ENCODE data around the gene ZNF526.
A peak's percentile ranks its signal among the peaks of the same experiment; 100 is the strongest.

ZNF526 gene

DNA sequence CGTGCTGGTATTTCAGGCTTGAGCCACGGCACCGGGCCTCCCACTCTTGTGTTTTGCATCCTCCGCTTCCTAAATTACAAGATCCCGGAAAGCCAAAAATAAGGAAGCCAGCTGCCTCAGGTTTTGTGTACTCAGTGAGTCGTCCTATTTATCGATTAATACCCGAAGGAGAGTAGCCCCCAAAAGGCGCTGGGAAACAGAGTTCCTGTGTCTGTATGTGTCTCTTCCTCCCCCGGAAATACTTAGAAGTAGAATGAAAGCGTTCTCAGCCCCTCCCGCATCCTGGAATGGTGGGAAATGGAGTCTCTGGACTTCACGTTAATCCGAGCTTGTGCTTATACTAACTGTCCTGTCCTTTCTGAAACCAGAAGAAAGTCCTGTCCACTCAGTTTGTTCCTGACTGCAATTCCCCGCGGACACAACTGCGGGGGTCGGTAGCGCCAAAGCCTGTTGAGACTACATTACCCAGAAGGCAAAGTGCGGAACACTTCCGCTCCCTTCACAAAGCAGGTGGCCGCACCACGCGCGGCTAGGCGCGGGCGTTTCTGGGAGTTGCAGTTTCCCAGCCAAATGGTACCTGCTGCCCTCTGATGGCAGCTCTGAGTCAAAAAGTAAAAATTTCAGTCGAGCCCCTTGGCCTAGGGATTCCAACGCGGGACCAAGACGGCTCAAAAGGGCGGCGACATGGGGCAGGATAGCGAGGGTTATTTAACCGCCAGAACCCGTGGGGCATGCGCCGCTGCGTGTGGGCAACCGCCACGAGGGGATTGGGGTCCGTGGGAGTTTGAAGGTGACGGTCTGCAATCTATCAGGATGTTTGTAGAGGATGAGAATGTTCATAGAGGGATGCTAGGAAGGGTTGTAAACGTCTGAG lies 24.5 kb downstream of the ZNF526 start:
- H3K4me1 ChIP-seq (ENCODE audit: control insufficient read depth, low read depth, low read length), result peaks cover 19% of the 10 kb centered on the region
- no peaks in the 10 kb centered on the region for H3K27me3 ChIP-seq (ENCODE audit: control insufficient read depth, insufficient read depth, low read length)
- H3K27ac ChIP-seq (ENCODE audit: low read length), result peak overlapping the region; percentile 5
- H3K36me3 ChIP-seq (ENCODE audit: control insufficient read depth, low read depth, low read length), result no peaks in the 10 kb centered on the region
- peak overlapping the region; percentile 14 for H3K9ac ChIP-seq (ENCODE audit: low read length)
- no peaks in the 10 kb centered on the region for H3K9me3 ChIP-seq (ENCODE audit: control insufficient read depth, low read depth, low read length)
- peak overlapping the region; percentile 72 for H3K4me3 ChIP-seq (ENCODE audit: low read length)

DNA sequence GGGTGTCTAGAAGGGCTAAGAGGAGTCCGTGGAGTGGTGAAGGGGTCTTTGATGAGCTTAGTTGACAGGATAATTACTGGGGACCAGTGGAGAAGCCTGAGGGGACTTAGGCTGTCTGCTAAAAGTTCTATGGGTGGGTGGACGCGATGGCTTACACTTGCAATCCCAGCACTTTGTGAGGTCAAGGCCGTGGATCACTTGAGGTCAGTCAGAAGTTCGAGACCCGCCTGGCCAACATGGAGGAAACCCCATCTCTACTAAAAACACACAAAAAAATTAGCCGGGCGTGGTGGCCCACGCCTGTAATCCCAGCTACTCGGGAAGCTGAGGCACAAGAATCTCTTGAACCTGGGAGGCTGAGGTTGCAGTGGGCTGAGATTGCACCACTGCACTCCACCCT lies 25.1 kb downstream of the ZNF526 start:
- Histone ChIP-seq H3K36me3 (ENCODE audit: control insufficient read depth, low read depth, low read length) (peaks cover 3% of the 10 kb centered on the region), H3K27me3 (ENCODE audit: control insufficient read depth, insufficient read depth, low read length) (no peaks in the 10 kb centered on the region), H3K9me3 (ENCODE audit: control insufficient read depth, low read depth, low read length) (no peaks in the 10 kb centered on the region), H3K4me3 (ENCODE audit: low read length) (no peak overlapping the region), H3K9ac (ENCODE audit: low read length) (no peak overlapping the region), H3K27ac (ENCODE audit: low read length) (no peak overlapping the region), H3K4me1 (ENCODE audit: control insufficient read depth, low read depth, low read length) (peaks cover 19% of the 10 kb centered on the region)

DNA sequence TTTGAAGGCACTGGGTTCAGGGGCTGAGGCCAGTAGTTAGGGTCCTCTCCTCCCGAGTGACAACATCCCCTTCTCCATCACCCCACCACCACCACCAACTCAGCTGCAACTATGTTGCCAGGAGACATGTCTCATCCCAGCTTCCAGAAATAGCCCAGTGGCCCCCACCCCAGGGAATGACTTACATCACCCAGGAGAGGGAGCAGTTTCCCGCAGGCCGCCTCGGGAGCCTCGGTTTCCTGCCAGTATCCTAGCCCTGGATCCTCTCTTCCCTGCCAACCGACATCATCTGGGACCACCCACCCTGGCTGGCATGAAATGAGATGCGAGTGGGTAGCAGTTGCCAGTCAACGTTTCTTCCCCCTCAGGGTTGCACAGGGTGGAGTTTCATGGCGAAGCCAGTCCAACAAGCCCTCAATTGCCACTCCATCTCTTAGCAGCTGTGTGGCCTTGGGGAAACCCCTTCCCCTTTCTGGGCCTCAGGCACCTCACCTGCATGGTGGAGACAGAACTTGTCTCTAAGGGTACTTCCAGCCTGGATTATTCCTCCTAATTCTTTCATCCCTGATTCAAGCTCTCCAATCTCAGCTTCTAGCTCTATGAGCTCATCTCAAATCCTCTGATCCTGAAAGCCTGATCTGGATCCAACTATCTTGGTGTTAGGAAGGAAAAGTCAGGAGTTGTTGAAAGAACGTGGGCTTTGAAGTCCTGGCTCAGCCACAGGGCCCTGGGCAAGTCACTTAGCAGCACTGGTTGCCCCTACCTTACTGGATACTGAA lies 26.2 kb downstream of the ZNF526 start:
- no peak overlapping the region for H3K4me3 ChIP-seq (ENCODE audit: low read length)
- no peaks in the 10 kb centered on the region for H3K27me3 ChIP-seq (ENCODE audit: control insufficient read depth, insufficient read depth, low read length)
- H3K27ac ChIP-seq (ENCODE audit: low read length), result no peak overlapping the region
- peaks cover 3% of the 10 kb centered on the region for H3K36me3 ChIP-seq (ENCODE audit: control insufficient read depth, low read depth, low read length)
- no peak overlapping the region for H3K9ac ChIP-seq (ENCODE audit: low read length)
- H3K4me1 ChIP-seq (ENCODE audit: control insufficient read depth, low read depth, low read length), result peaks cover 16% of the 10 kb centered on the region
- H3K9me3 ChIP-seq (ENCODE audit: control insufficient read depth, low read depth, low read length), result no peaks in the 10 kb centered on the region

DNA sequence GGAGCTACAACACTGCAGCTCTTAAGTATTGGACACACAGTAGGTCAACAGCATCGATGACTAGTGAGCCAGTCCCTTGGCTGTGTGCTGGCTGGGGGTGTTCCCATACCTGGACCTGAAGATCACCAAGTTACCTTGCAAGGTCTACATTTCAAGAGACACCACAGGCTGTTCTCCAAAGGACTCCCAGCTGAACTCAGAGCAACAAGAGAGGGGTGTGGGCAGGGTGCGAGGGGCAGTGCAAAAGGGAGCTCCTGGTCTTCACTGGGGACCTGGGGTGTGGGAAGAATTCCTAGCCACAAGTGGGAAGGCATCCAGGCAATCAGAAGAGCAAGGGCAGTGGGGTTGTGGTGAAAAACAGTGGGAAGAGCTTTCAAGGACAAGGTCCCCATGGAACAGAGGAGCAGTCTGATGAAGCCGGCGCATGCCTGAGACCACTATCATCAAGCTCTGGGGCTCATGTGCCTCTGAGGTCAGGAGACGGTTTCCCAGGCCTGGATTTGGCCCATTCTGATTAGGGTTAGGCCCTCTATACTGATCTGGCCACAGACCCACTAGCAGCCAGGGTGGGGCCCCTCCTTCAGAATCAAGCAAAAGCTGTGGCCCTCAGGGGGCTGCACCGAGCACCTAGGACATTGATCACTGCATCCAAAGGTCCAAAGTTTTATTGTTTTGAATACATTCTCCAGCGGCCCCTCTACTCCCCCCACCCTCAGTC lies 27.0 kb downstream of the ZNF526 start:
- Histone ChIP-seq H3K27ac (ENCODE audit: low read length) (no peak overlapping the region), H3K4me3 (ENCODE audit: low read length) (no peak overlapping the region), H3K9me3 (ENCODE audit: control insufficient read depth, low read depth, low read length) (no peaks in the 10 kb centered on the region), H3K27me3 (ENCODE audit: control insufficient read depth, insufficient read depth, low read length) (no peaks in the 10 kb centered on the region), H3K9ac (ENCODE audit: low read length) (no peak overlapping the region), H3K36me3 (ENCODE audit: control insufficient read depth, low read depth, low read length) (peaks cover 3% of the 10 kb centered on the region), H3K4me1 (ENCODE audit: control insufficient read depth, low read depth, low read length) (peaks cover 20% of the 10 kb centered on the region)

DNA sequence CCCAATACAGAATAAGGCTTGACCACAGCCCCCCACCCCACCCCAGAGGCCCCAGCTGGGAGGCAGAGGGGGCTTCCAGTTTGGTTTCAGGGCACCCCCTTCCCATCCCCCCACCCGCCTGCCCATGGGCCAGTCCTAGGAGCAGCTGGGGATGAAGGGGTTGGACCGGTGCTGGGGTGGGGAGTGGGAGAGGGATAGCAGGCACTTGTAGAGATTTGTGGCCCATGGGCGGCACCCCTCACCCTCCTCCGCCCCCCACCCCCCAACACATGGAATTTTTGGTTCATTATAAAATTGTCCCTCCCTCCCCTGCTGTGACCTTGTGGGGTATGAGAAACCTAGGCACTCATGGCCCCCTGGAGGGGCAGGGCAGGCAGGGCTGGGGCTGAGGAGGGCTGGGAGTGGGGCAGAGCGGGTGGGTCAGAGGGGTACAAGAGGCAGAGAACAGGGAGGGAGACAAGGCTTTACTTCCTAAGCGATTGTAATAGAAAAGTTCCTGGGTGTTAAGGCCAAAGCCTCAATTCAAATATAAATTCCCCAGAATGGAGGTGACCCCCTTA lies 27.6 kb downstream of the ZNF526 start:
- Histone ChIP-seq H3K9me3 (ENCODE audit: control insufficient read depth, low read depth, low read length) (no peaks in the 10 kb centered on the region), H3K9ac (ENCODE audit: low read length) (no peak overlapping the region), H3K27me3 (ENCODE audit: control insufficient read depth, insufficient read depth, low read length) (no peaks in the 10 kb centered on the region), H3K27ac (ENCODE audit: low read length) (no peak overlapping the region), H3K4me1 (ENCODE audit: control insufficient read depth, low read depth, low read length) (peaks cover 23% of the 10 kb centered on the region), H3K36me3 (ENCODE audit: control insufficient read depth, low read depth, low read length) (peaks cover 3% of the 10 kb centered on the region), H3K4me3 (ENCODE audit: low read length) (no peak overlapping the region)

DNA sequence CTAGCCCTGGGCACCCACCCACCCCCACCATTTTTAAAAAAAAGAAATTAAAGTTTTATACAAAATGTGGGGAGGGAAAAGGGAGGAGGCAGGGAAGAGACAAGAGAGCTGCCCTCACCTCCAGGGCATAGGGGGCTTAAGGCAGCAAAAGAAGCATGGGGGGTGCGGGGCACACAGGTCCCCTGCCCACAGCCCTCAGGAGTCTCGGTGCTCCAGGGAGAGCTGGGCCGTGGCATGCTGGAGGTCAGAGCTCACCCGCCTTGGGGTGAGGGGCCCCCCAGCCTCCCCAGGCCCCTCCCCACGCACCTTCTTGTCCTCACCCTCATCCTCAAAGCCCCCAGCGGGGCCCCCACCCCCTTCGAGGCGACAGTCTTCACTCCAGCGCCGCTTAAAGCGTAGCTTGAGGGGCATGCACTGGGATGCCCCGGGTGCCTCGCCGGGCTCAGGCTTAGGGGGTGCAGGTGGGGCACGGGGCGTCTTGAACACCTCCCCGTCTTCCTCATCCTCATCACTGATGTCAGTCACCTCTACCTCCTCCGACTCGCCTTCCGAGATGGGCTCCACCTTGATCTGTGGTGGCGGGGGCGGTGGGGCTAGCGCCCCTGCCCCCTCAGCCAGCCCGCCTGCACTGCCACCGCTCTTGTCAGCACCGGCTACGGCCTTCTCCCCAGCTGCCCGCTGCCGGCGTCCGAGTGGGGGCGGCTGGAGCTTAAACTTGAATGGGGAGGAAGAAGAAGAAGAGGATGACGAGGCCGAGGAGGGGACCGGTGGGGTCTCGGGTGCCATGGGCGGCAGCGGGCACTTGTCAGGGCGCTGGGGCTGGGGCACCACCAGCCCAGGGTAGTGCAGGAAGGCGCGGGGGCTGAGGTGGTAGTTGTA lies 28.4 kb downstream of the ZNF526 start:
- Histone ChIP-seq H3K4me3 (ENCODE audit: low read length) (no peak overlapping the region), H3K9ac (ENCODE audit: low read length) (no peak overlapping the region), H3K4me1 (ENCODE audit: control insufficient read depth, low read depth, low read length) (peaks cover 25% of the 10 kb centered on the region), H3K9me3 (ENCODE audit: control insufficient read depth, low read depth, low read length) (no peaks in the 10 kb centered on the region), H3K27ac (ENCODE audit: low read length) (no peak overlapping the region), H3K27me3 (ENCODE audit: control insufficient read depth, insufficient read depth, low read length) (no peaks in the 10 kb centered on the region), H3K36me3 (ENCODE audit: control insufficient read depth, low read depth, low read length) (peaks cover 3% of the 10 kb centered on the region)

DNA sequence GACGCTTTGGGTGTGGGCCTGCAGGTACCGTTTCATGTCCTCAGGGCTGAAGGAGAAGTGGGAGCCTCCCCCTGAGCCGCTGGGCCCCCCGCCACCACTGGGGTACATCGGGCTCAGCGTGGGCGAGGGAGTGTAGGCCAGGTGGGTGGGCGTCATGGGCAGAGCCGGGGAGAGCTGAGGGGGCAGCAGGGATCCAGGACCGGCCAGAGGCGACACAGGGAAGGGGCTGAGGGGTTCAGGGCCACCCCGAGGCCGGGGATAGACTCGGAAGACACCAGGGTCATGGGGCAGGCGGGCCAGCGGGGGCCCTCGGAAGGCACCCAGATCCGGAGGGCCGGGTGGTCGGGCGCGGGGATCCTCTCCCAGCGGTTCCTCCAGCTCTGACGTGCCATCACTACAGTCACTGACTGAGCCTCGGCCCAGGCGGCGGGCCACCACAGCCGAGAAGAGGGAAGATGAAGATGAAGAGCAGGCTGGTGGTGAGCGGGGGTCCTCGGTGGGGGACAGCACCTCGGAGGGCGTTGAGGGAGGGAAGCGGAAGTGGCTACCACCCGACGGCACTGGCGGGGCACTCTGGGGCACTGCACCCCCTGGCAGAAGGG lies 29.1 kb downstream of the ZNF526 start:
- H3K4me3 ChIP-seq (ENCODE audit: low read length), result no peak overlapping the region
- no peak overlapping the region for H3K9ac ChIP-seq (ENCODE audit: low read length)
- no peaks in the 10 kb centered on the region for H3K27me3 ChIP-seq (ENCODE audit: control insufficient read depth, insufficient read depth, low read length)
- H3K4me1 ChIP-seq (ENCODE audit: control insufficient read depth, low read depth, low read length), result peaks cover 23% of the 10 kb centered on the region
- no peaks in the 10 kb centered on the region for H3K9me3 ChIP-seq (ENCODE audit: control insufficient read depth, low read depth, low read length)
- peaks cover 3% of the 10 kb centered on the region for H3K36me3 ChIP-seq (ENCODE audit: control insufficient read depth, low read depth, low read length)
- H3K27ac ChIP-seq (ENCODE audit: low read length), result no peak overlapping the region

DNA sequence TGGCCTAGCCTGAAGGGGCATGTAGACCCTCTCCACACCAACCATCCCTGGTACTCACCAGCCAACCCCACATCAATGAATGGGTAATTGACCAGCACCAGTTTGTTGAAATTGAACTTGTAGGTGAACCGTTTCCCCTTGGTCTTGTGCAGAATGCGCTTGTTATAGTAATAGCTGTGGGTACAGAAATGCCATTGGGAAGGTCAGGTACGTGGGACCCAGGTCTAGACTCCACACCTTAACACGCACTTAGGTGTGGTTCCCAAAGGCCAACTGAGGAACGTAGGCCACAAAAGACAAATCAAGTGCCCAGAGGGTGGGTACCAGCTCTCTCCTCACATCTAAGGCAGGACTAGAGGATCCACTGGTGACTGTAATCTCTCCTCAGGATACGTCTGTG lies 29.7 kb downstream of the ZNF526 start:
- Histone ChIP-seq H3K36me3 (ENCODE audit: control insufficient read depth, low read depth, low read length) (peaks cover 3% of the 10 kb centered on the region), H3K9ac (ENCODE audit: low read length) (no peak overlapping the region), H3K4me1 (ENCODE audit: control insufficient read depth, low read depth, low read length) (peaks cover 21% of the 10 kb centered on the region), H3K27ac (ENCODE audit: low read length) (no peak overlapping the region), H3K9me3 (ENCODE audit: control insufficient read depth, low read depth, low read length) (no peaks in the 10 kb centered on the region), H3K27me3 (ENCODE audit: control insufficient read depth, insufficient read depth, low read length) (no peaks in the 10 kb centered on the region), H3K4me3 (ENCODE audit: low read length) (no peak overlapping the region)

DNA sequence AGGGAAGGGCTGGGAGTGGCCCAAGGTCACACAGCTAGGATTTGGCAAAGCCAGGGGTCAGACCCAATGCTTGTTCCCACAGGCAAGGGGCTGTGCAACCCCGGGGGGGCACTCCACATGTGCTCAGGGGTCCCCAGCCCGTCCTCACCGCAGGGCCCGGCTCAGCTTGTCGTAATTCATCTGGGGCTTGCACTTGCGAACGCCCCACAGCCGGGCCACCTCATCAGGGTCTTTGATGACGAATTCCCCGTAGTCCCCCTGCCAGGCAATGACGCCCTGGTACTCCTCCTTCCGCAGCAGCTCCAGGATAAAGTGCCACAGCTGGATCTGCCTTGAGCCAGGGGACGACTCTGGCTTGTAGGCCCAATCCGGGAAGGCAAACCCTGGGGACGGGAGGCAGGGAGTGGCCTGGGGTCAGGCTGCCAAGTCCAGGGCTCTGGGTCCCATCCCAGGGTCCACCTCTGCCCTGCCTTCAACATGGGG lies 30.1 kb downstream of the ZNF526 start:
- Histone ChIP-seq H3K9me3 (ENCODE audit: control insufficient read depth, low read depth, low read length) (no peaks in the 10 kb centered on the region), H3K36me3 (ENCODE audit: control insufficient read depth, low read depth, low read length) (peaks cover 3% of the 10 kb centered on the region), H3K27me3 (ENCODE audit: control insufficient read depth, insufficient read depth, low read length) (no peaks in the 10 kb centered on the region), H3K27ac (ENCODE audit: low read length) (no peak overlapping the region), H3K4me1 (ENCODE audit: control insufficient read depth, low read depth, low read length) (peaks cover 18% of the 10 kb centered on the region), H3K4me3 (ENCODE audit: low read length) (no peak overlapping the region), H3K9ac (ENCODE audit: low read length) (no peak overlapping the region)

Data from iPS-18a (cell line).